Lung microvascular endothelial cell (primary cell): ENCODE measurements around the gene COLGALT1. TPM values are rescaled to one million over a fixed set of nuclear protein-coding genes. Genes with fewer than 3 reads are reported as not detected.
"Not testable (repeated sequence)": the region's sequence is repeated elsewhere in the genome, so short reads cannot be mapped to it uniquely, and the experiment has no call there.

Source experiments
- DNase-seq, 2 donors: peaks; one replicate each; pipeline versions ENCODE4 v3.0.0 to v3.0.0-alpha.2; 2010; ENCODE audit warnings: low read depth in 2 of 2
- total RNA-seq: library from RNA; depleted of rRNA; stranded (reverse); fragments of >200 nt; gene quantifications from 2 replicates; pipeline ENCODE4 v1.2.1, GENCODE V29; 2014

COLGALT1 gene
- total RNA-seq, 1 donor from 2014 or later = 44.0 TPM

GRCh38 chr19:17532557-17532956 is 22.9 kb upstream of the COLGALT1 start:
- DNase-seq = no peak

GRCh38 chr19:17534767-17535166 is 20.7 kb upstream of the COLGALT1 start:
- DNase-seq = no peak

- DNase-seq = no peak
These were observed 18.5 kb upstream of the COLGALT1 start for GRCh38 chr19:17536955-17537354.

GRCh38 chr19:17538684-17539237 is 16.7 kb upstream of the COLGALT1 start:
- DNase-seq = no peak

GRCh38 chr19:17539238-17540117 is 16.0 kb upstream of the COLGALT1 start:
- peak; percentile 91 to 97 for DNase-seq

- DNase-seq = no peak
These were observed 15.3 kb upstream of the COLGALT1 start for GRCh38 chr19:17540174-17540573.

GRCh38 chr19:17541184-17541759 is 14.2 kb upstream of the COLGALT1 start:
- DNase-seq = no peak

- DNase-seq = no peak
These were observed 13.4 kb upstream of the COLGALT1 start for GRCh38 chr19:17542042-17542441.

- DNase-seq = no peak
These were observed 12.5 kb upstream of the COLGALT1 start for GRCh38 chr19:17542793-17543582.

- DNase-seq = no peak
These were observed 11.5 kb upstream of the COLGALT1 start for GRCh38 chr19:17543986-17544385.

- DNase-seq = no peak
These were observed 11.0 kb upstream of the COLGALT1 start for GRCh38 chr19:17544418-17544817.

GRCh38 chr19:17548145-17548544 is 7.3 kb upstream of the COLGALT1 start:
- no peak for DNase-seq

- no peak for DNase-seq
These were observed 6.2 kb upstream of the COLGALT1 start for GRCh38 chr19:17549085-17549740.

- no peak for DNase-seq
These were observed 5.3 kb upstream of the COLGALT1 start for GRCh38 chr19:17550076-17550667.

GRCh38 chr19:17552735-17553134 is 2.7 kb upstream of the COLGALT1 start:
- DNase-seq = not testable (repeated sequence)

GRCh38 chr19:17553256-17553655 is 2.2 kb upstream of the COLGALT1 start:
- peak; percentile 73 to 100 for DNase-seq

GRCh38 chr19:17554968-17555479 is 425 bp upstream of the COLGALT1 start:
- no peak for DNase-seq

GRCh38 chr19:17555929-17556813 is 722 bp downstream of the COLGALT1 start:
- DNase-seq = peak; percentile 57 to 73

GRCh38 chr19:17556995-17557394 is 1.5 kb downstream of the COLGALT1 start:
- DNase-seq = no peak

GRCh38 chr19:17557466-17557865 is 2.0 kb downstream of the COLGALT1 start:
- DNase-seq = no peak
